HepG2 (cell line): ENCODE data around the gene ZBTB21. TPM values are rescaled to one million over a fixed set of nuclear protein-coding genes. Genes with fewer than 3 reads are reported as not detected.

Source experiments
- AGO2 ChIP-seq: fragments of 200-400 bp; formaldehyde crosslinking; optimal IDR thresholded peaks from 2 replicates; pipeline ENCODE3; 2017; ENCODE audit warnings: mild to moderate bottlenecking, low read depth, low read length, moderate library complexity
- CBFB ChIP-seq: sonication (generic); formaldehyde crosslinking; IDR thresholded peaks from 2 replicates; pipeline ENCODE4 v1.4.0; 2020; ENCODE audit warnings: missing genetic modification reagents
- CBX2 ChIP-seq, 2 experiments: fragments of 200-600 bp in 1 of 2; sonication (generic); formaldehyde crosslinking in 1 of 2; IDR thresholded peaks; 2 replicates each; pipeline versions ENCODE4 v1.7.0 to v1.8.1; 2018 to 2022; ENCODE audit warnings: low read depth in 2 of 2, low read length in 1 of 2, mild to moderate bottlenecking in 1 of 2, missing genetic modification reagents in 1 of 2
- DNMT3B ChIP-seq: conservative IDR thresholded peaks from 2 replicates; pipeline ENCODE4 v1.6.1; 2016; ENCODE audit warnings: missing biosample characterization, control low read depth
- MAF1 ChIP-seq: sonication (generic); formaldehyde crosslinking; IDR thresholded peaks from 2 replicates; pipeline ENCODE4 v1.5.0; 2020; ENCODE audit warnings: missing genetic modification reagents, borderline replicate concordance
- MAZ ChIP-seq, 2 experiments: sonication (generic) in 1 of 2; formaldehyde crosslinking in 1 of 2; IDR thresholded peaks; 2 replicates each; pipeline versions ENCODE4 v1.5.0 to v1.6.1; 2012 to 2020; ENCODE audit warnings: low read depth in 2 of 2, mild to moderate bottlenecking in 2 of 2, borderline replicate concordance in 1 of 2, improper control_type of control experiment in 1 of 2, low read length in 1 of 2, missing genetic modification reagents in 1 of 2, moderate library complexity in 1 of 2
- MIER3 ChIP-seq: IDR thresholded peaks from 2 replicates; pipeline ENCODE4 v1.6.1; 2016; ENCODE audit warnings: missing compliant biosample characterization, borderline replicate concordance
- NR2F1 ChIP-seq, 2 experiments: fragments of 450-650 bp in 1 of 2; formaldehyde crosslinking in 1 of 2; IDR thresholded peaks; 2 replicates each; pipeline versions ENCODE4 v1.5.0 to v1.6.1; 2016 to 2020; ENCODE audit warnings: mild to moderate bottlenecking in 1 of 2, missing compliant biosample characterization in 1 of 2, missing genetic modification reagents in 1 of 2, moderate library complexity in 1 of 2
- TAF1 ChIP-seq: sonication (generic); formaldehyde crosslinking; IDR thresholded peaks from 2 replicates; pipeline ENCODE4 v1.4.0; 2020; ENCODE audit warnings: missing genetic modification reagents
- TRIM24 ChIP-seq: sonication (generic); formaldehyde crosslinking; IDR thresholded peaks from 2 replicates; pipeline ENCODE4 v1.8.0; 2022; ENCODE audit warnings: mild to moderate bottlenecking, missing genetic modification reagents
- U2AF2 ChIP-seq: fragments of 200-400 bp; formaldehyde crosslinking; IDR thresholded peaks from 2 replicates; pipeline ENCODE4 v1.6.1; 2017; ENCODE audit warnings: low read depth, mild to moderate bottlenecking, low read length
- ZFP62 ChIP-seq: sonication (generic); formaldehyde crosslinking; IDR thresholded peaks from 2 replicates; pipeline ENCODE4 v1.4.0; 2020; ENCODE audit warnings: missing genetic modification reagents
- ZNF670 ChIP-seq: sonication (generic); formaldehyde crosslinking; IDR thresholded peaks from 2 replicates; pipeline ENCODE4 v1.8.0; 2022; ENCODE audit warnings: mild to moderate bottlenecking, missing genetic modification reagents, borderline replicate concordance
- ZNF703 ChIP-seq: sonication (generic); formaldehyde crosslinking; IDR thresholded peaks from 2 replicates; pipeline ENCODE4 v1.5.1; 2020; ENCODE audit warnings: missing genetic modification reagents, mild to moderate bottlenecking, moderate library complexity, borderline replicate concordance
- polyA plus RNA-seq, 8 experiments: library from polyadenylated mRNA; depleted of rRNA in 3 of 8; stranded (reverse) in 7 of 8; unstranded in 1 of 8; fragments of >200 nt; fragmentation: Illumina TruSeq in 4 of 8; extraction: Trizol in 4 of 8; gene quantifications; 2 replicates each; pipeline versions ENCODE4 v1.2.1 to v1.2.3, GENCODE V29; 2011 to 2016; ENCODE audit warnings: low read depth in 4 of 8, missing spikeins in 1 of 8, mixed read lengths in 1 of 8; ENCODE audit not compliant: insufficient read depth in 1 of 8
- total RNA-seq, 5 experiments: library from RNA; depleted of rRNA; stranded (reverse); fragments of >200 nt; fragmentation: Illumina TruSeq; extraction: Trizol; gene quantifications; 2 replicates each; pipeline ENCODE4 v1.2.3, GENCODE V29; 2016; ENCODE audit warnings: low read depth in 1 of 5
- TF ChIP-seq, protein P1 (sequence below): IDR thresholded peaks from 2 replicates; pipeline ENCODE4 v1.6.1; 2012; ENCODE audit warnings: low read length, improper control_type of control experiment
- TF ChIP-seq, protein P2 (sequence below): sonication (generic); formaldehyde crosslinking; IDR thresholded peaks from 2 replicates; pipeline ENCODE4 v1.4.0; 2020; ENCODE audit warnings: mild to moderate bottlenecking, missing genetic modification reagents

Gene ZBTB21
- total and polyA plus RNA-seq, 2 of the 13 experiments (the other 11 are each of a cell fraction or from before 2014, with no cell fraction given) = 4.5 to 6.1 TPM

DNA sequence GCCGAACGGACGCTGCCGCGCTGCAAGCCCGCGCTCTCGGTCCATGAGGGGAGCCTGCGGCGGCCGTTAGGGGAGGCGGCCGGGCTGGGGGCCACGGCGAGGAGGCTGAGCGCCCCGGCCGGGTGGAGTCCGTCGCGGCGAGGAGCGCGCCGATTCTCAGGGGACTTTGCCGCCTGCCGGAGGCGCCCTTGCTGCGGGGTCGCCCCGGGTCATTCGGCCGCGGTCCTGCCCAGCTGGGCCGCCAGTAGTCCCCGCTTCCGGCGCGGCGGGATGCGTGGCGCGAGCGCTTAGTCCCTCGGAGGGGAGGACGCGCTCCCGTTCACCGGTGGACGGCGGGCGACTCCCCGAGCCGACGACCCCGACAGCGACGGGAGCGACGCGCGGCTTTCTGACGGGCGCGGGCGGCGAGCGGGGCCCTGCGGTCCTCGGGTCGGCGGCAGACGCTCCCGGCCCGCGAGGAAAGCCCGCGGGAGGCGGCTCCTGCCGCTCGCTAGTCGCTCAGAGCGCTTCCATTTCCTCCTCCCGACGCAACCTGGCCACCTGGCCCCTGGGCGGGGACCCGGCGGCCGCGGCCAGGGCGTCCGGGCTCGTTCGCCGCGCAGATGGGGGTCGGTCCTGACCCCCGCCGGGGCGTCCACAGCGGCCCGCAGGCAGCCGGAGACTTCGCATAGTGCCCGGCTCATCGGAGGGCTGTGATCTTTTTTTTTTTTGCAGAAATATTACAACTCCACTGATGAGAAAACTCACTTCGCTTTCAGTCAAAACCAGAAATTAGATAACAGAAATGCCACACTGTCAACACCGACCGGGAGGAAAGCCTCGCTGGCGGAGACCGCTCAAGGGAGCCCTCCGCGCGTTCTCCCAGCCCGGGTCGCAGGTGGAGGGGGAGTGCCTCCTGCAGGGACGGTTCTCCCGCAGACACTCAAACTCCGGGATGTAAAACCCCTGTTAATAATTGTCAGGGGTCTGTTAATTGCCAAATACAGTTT, 641 bp upstream of the ZBTB21 start (continued):
- TF ChIP-seq ZNF670 = 0 out of 2 replicates have a peak, but pooled peaks have one; percentile 29
- TF ChIP-seq TAF1 = no peak; the same call in 1 of the 2 replicates
- TF ChIP-seq MAZ (IDR thresholded peaks at IDR 0.05; ENCODE audit: borderline replicate concordance, low read depth, low read length) = no peak
- peak; percentile 48; the same call in 1 of the 2 replicates for TF ChIP-seq MAZ (CRISPR knock-in tag; IDR thresholded peaks at IDR 0.05; ENCODE audit: low read depth)
- no peak for TF ChIP-seq TRIM24 (CRISPR knock-in tag)
- TF ChIP-seq, protein P1, sequence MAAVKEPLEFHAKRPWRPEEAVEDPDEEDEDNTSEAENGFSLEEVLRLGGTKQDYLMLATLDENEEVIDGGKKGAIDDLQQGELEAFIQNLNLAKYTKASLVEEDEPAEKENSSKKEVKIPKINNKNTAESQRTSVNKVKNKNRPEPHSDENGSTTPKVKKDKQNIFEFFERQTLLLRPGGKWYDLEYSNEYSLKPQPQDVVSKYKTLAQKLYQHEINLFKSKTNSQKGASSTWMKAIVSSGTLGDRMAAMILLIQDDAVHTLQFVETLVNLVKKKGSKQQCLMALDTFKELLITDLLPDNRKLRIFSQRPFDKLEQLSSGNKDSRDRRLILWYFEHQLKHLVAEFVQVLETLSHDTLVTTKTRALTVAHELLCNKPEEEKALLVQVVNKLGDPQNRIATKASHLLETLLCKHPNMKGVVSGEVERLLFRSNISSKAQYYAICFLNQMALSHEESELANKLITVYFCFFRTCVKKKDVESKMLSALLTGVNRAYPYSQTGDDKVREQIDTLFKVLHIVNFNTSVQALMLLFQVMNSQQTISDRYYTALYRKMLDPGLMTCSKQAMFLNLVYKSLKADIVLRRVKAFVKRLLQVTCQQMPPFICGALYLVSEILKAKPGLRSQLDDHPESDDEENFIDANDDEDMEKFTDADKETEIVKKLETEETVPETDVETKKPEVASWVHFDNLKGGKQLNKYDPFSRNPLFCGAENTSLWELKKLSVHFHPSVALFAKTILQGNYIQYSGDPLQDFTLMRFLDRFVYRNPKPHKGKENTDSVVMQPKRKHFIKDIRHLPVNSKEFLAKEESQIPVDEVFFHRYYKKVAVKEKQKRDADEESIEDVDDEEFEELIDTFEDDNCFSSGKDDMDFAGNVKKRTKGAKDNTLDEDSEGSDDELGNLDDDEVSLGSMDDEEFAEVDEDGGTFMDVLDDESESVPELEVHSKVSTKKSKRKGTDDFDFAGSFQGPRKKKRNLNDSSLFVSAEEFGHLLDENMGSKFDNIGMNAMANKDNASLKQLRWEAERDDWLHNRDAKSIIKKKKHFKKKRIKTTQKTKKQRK = no peak
- 0 out of 2 replicates have a peak, but pooled peaks have one; percentile 1 for TF ChIP-seq MAF1 (CRISPR knock-in tag)
- no peak for TF ChIP-seq ZFP62 (CRISPR knock-in tag)
- TF ChIP-seq ZNF703 (CRISPR knock-in tag) = no peak; the same call in 1 of the 2 replicates
- TF ChIP-seq CBX2 (IDR thresholded peaks at IDR 0.05; ENCODE audit: low read depth, low read length) = no peak
- TF ChIP-seq CBX2 (CRISPR knock-in tag; IDR thresholded peaks at IDR 0.05; ENCODE audit: low read depth) = no peak
- no peak for TF ChIP-seq DNMT3B
- no peak for TF ChIP-seq U2AF2
- no peak for TF ChIP-seq MIER3 (CRISPR knock-in tag)
- TF ChIP-seq CBFB (CRISPR knock-in tag) = no peak
- peak in 1 of 2 experiments; percentile 71; a peak in 3 of 4 replicates for TF ChIP-seq NR2F1 (CRISPR knock-in tag; IDR thresholded peaks at IDR 0.05)
- TF ChIP-seq AGO2 = peak; percentile 79
- TF ChIP-seq, protein P2, sequence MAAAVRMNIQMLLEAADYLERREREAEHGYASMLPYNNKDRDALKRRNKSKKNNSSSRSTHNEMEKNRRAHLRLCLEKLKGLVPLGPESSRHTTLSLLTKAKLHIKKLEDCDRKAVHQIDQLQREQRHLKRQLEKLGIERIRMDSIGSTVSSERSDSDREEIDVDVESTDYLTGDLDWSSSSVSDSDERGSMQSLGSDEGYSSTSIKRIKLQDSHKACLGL (CRISPR knock-in tag) = peak; percentile 40; the same call in 1 of the 2 replicates
